HL-60 (cell line): Measurements from ENCODE around the gene INPP5K.

Experiments
- CTCF ChIP-seq: IDR thresholded peaks from one replicate; pipeline ENCODE4 v1.5.1; 2011; ENCODE audit warnings: low read length, control low read depth, inconsistent platforms; ENCODE audit not compliant: insufficient read depth
- REST ChIP-seq: IDR thresholded peaks from 2 replicates; pipeline ENCODE4 v1.6.1; 2012; ENCODE audit warnings: low read depth; ENCODE audit not compliant: insufficient replicate concordance

GRCh38 chr17:1505586-1505985 lies 10.8 kb downstream of the INPP5K start:
- TF ChIP-seq REST (no peak), CTCF (no peak)
